H9 (cell line): Measurements from ENCODE around the gene CD80. TPM values are rescaled to one million over a fixed set of nuclear protein-coding genes. Genes with fewer than 3 reads are reported as not detected.
A peak's percentile ranks its signal among the peaks of the same experiment; 100 is the strongest.

Experiments
- DNase-seq: peaks from one replicate; pipeline ENCODE4 v3.0.0-alpha.2; 2017
- H2AFZ ChIP-seq: one replicate; pipeline ENCODE4 v1.6.1; 2013; ENCODE audit warnings: mild to moderate bottlenecking, low read length, control low read depth, moderate library complexity
- H2AK5ac ChIP-seq: 2 replicates; pipeline ENCODE4 v1.6.1; 2013; ENCODE audit warnings: low read length, control low read depth, mixed read lengths; ENCODE audit not compliant: insufficient read length
- H2BK120ac ChIP-seq: one replicate; pipeline ENCODE4 v1.6.1; 2013; ENCODE audit warnings: low read depth, mild to moderate bottlenecking, low read length, control low read depth, inconsistent platforms; ENCODE audit not compliant: poor library complexity, severe bottlenecking
- H2BK12ac ChIP-seq: 2 replicates; pipeline ENCODE4 v1.6.1; 2013; ENCODE audit warnings: low read length, control low read depth, mixed read lengths, low read depth; ENCODE audit not compliant: insufficient read length
- H2BK15ac ChIP-seq: 2 replicates; pipeline ENCODE4 v1.6.1; 2013; ENCODE audit warnings: low read depth, low read length, control low read depth
- H2BK20ac ChIP-seq: one replicate; pipeline ENCODE4 v1.6.1; 2013; ENCODE audit warnings: low read depth, mild to moderate bottlenecking, low read length, control low read depth, inconsistent platforms; ENCODE audit not compliant: poor library complexity, severe bottlenecking
- H2BK5ac ChIP-seq: 2 replicates; pipeline ENCODE4 v1.6.1; 2013; ENCODE audit warnings: low read length, control low read depth, mixed read lengths; ENCODE audit not compliant: insufficient read length
- H3K14ac ChIP-seq: 2 replicates; pipeline ENCODE4 v1.6.1; 2013; ENCODE audit warnings: low read length, control low read depth; ENCODE audit not compliant: insufficient read depth
- H3K18ac ChIP-seq: 2 replicates; pipeline ENCODE4 v1.6.1; 2013; ENCODE audit warnings: low read depth, mild to moderate bottlenecking, mixed read lengths, low read length, control low read depth; ENCODE audit not compliant: insufficient read length
- H3K23ac ChIP-seq: 2 replicates; pipeline ENCODE4 v1.6.1; 2013; ENCODE audit warnings: low read length, control low read depth, mixed read lengths, low read depth; ENCODE audit not compliant: insufficient read length
- H3K23me2 ChIP-seq: 2 replicates; pipeline ENCODE4 v1.6.1; 2013; ENCODE audit warnings: low read depth, mild to moderate bottlenecking, mixed read lengths, low read length, control low read depth; ENCODE audit not compliant: insufficient read length, poor library complexity, severe bottlenecking
- H3K27ac ChIP-seq: 2 replicates; pipeline ENCODE4 v1.5.1; 2013; ENCODE audit warnings: low read length, control low read depth, mixed read lengths, low read depth; ENCODE audit not compliant: insufficient read length
- H3K27me3 ChIP-seq: 2 replicates; pipeline ENCODE4 v1.6.1; 2013; ENCODE audit warnings: low read length, control low read depth, inconsistent platforms; ENCODE audit not compliant: insufficient read depth
- H3K4ac ChIP-seq: 2 replicates; pipeline ENCODE4 v1.6.1; 2013; ENCODE audit warnings: low read depth, mild to moderate bottlenecking, control low read depth, inconsistent platforms, low read length, moderate library complexity
- H3K4me1 ChIP-seq: 2 replicates; pipeline ENCODE4 v1.6.1; 2013; ENCODE audit warnings: low read length, control low read depth, inconsistent platforms; ENCODE audit not compliant: insufficient read depth
- H3K4me2 ChIP-seq: 2 replicates; pipeline ENCODE4 v1.6.1; 2013; ENCODE audit warnings: low read length, control low read depth, mixed read lengths; ENCODE audit not compliant: insufficient read length, insufficient read depth
- H3K56ac ChIP-seq: 2 replicates; pipeline ENCODE4 v1.6.1; 2013; ENCODE audit warnings: low read depth, mild to moderate bottlenecking, mixed read lengths, low read length, control low read depth; ENCODE audit not compliant: insufficient read length
- H3K79me1 ChIP-seq: 2 replicates; pipeline ENCODE4 v1.6.1; 2013; ENCODE audit warnings: low read depth, mild to moderate bottlenecking, moderate library complexity, low read length, control low read depth, inconsistent platforms; ENCODE audit not compliant: insufficient read depth, poor library complexity, severe bottlenecking
- H3K79me2 ChIP-seq: 2 replicates; pipeline ENCODE4 v1.6.1; 2013; ENCODE audit warnings: low read length, control low read depth, inconsistent platforms; ENCODE audit not compliant: insufficient read depth
- H3K9ac ChIP-seq: 2 replicates; pipeline ENCODE4 v1.6.1; 2013; ENCODE audit warnings: low read length, control low read depth, mixed read lengths; ENCODE audit not compliant: insufficient read length; ENCODE audit errors: extremely low read depth
- H3K9me3 ChIP-seq: one replicate; pipeline ENCODE4 v1.6.1; 2013; ENCODE audit warnings: low read depth, low read length, inconsistent platforms; ENCODE audit not compliant: control insufficient read depth
- H3T11ph ChIP-seq: one replicate; pipeline ENCODE4 v1.6.1; 2013; ENCODE audit warnings: mild to moderate bottlenecking, low read length, control low read depth, inconsistent platforms
- H4K20me1 ChIP-seq: one replicate; pipeline ENCODE4 v1.6.1; 2013; ENCODE audit not compliant: control insufficient read depth, insufficient read length, insufficient read depth
- H4K5ac ChIP-seq: 2 replicates; pipeline ENCODE4 v1.6.1; 2013; ENCODE audit warnings: low read depth, mild to moderate bottlenecking, mixed read lengths, low read length, control low read depth; ENCODE audit not compliant: insufficient read length
- H4K8ac ChIP-seq: replicated peaks from 2 replicates; pipeline ENCODE4 v1.6.1; 2013; ENCODE audit warnings: low read length, control low read depth, mixed read lengths, low read depth; ENCODE audit not compliant: insufficient read length
- H4K91ac ChIP-seq: 2 replicates; pipeline ENCODE4 v1.6.1; 2013; ENCODE audit warnings: low read depth, mild to moderate bottlenecking, moderate library complexity, mixed read lengths, low read length, control low read depth; ENCODE audit not compliant: insufficient read length
- H3K27ac Mint-ChIP-seq, 3 experiments: 2 replicates in 2 of 3; 3 replicates in 1 of 3; pipeline ENCODE4 v1.8.0; 2020 to 2021; ENCODE audit warnings: mixed read lengths in 3 of 3, mild to moderate bottlenecking in 1 of 3, moderate library complexity in 1 of 3
- H3K27me3 Mint-ChIP-seq: 2 replicates; pipeline ENCODE4 v1.8.0; 2021; ENCODE audit warnings: low read depth, mild to moderate bottlenecking, moderate library complexity, mixed read lengths
- H3K36me3 Mint-ChIP-seq, 3 experiments: 2 replicates in 2 of 3; 3 replicates in 1 of 3; pipeline ENCODE4 v1.8.0; 2020 to 2021; ENCODE audit warnings: low read depth in 3 of 3, mixed read lengths in 3 of 3; ENCODE audit not compliant: insufficient read depth in 1 of 3
- H3K4me1 Mint-ChIP-seq, 2 experiments: 2 replicates each; pipeline ENCODE4 v1.8.0; 2020; ENCODE audit warnings: mixed read lengths in 2 of 2
- H3K4me3 Mint-ChIP-seq, 2 experiments: 2 replicates in 1 of 2; 3 replicates in 1 of 2; pipeline ENCODE4 v1.8.0; 2020 to 2021; ENCODE audit warnings: mild to moderate bottlenecking in 2 of 2, mixed read lengths in 2 of 2, moderate library complexity in 1 of 2
- H3K9me3 Mint-ChIP-seq, 2 experiments: 2 replicates in 1 of 2; 3 replicates in 1 of 2; pipeline ENCODE4 v1.8.0; 2020; ENCODE audit warnings: mild to moderate bottlenecking in 2 of 2, mixed read lengths in 2 of 2, moderate library complexity in 1 of 2
- CTCF ChIP-seq: fragments of 200-600 bp; sonication (generic); conservative IDR thresholded peaks from 3 replicates; pipeline ENCODE4 v1.8.0; 2021; ENCODE audit warnings: antibody characterized with exemption, mild to moderate bottlenecking
- WGBS: extraction: QIAGEN DNeasy Blood & Tissue Kit; methylation state at CpG from one replicate; pipeline ENCODE4 v1.1.7; 2013; ENCODE audit warnings: missing lambda C conversion rate, low lambda C conversion rate, mixed read lengths; ENCODE audit not compliant: insufficient read length; ENCODE audit errors: extremely low coverage; 5-methylcytosine and 5-hydroxymethylcytosine counted together
- total RNA-seq: library from RNA; stranded (reverse); gene quantifications from 2 replicates; pipeline ENCODE4 v1.2.1, GENCODE V29; 2021

The CD80 gene
- total RNA-seq, 1 experiment from 2014 or later: not detected

DNA sequence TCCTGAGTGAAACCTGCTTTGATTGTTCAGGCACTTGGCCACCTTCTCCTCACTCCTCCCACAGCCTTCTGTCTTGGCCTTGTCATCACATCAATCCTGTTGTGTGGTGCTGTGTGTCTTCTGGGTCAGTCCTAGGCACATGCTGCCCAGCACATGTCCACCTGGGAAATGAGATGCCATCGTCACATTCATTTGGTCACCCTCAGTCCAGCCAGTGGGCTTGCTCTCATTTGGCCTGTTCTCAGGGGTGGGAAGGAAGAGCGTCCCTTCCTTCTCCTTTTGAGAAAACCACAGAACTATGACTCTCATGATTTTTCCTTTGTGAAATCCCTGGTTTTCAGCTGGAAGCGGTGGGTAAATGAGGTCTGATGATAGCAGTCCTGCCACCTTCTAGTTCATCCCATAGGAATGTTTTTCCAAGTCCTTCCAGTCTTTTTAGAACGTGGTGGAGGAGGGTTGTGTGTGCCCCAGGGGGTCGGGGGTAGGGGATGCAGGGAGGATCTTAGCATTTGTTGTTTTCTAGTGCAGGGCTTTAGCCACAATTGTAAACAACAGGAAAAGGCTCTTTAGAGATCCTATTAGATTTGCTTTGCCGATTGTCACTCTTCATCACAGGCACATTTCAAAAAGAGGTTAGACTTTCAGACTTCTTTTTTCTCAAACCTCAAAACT, 29.8 kb upstream of the CD80 start:
- Mint-ChIP-seq H3K36me3 (peaks cover 0 to 5% (median 2%) of the 10 kb centered on the region in 3 experiments; a peak in 5 of 7 replicates), H3K9me3 (peaks cover 6 to 13% of the 10 kb centered on the region in 2 experiments; a peak in 4 of 5 replicates), H3K4me3 (no peak overlapping the region), H3K27ac (peak overlapping the region in 1 of 3 experiments; percentile 10; a peak in 1 of 7 replicates), H3K4me1 (peaks cover 17 to 21% of the 10 kb centered on the region in 2 experiments), H3K27me3 (peaks cover 5% of the 10 kb centered on the region)
- H2BK20ac ChIP-seq: no peak overlapping the region
- H3K56ac ChIP-seq: no peak overlapping the region
- no peak overlapping the region for H3K9ac ChIP-seq
- H3K27ac ChIP-seq: no peak overlapping the region
- no peaks in the 10 kb centered on the region for H4K20me1 ChIP-seq
- H3K14ac ChIP-seq: no peak overlapping the region
- H3K79me1 ChIP-seq: no peaks in the 10 kb centered on the region
- no peak for DNase-seq
- H3K79me2 ChIP-seq: no peaks in the 10 kb centered on the region
- no peaks in the 10 kb centered on the region for H3K23me2 ChIP-seq
- H4K5ac ChIP-seq: no peak overlapping the region
- no peak overlapping the region for H3K4ac ChIP-seq
- no peak overlapping the region for H2BK12ac ChIP-seq
- no peak for TF ChIP-seq CTCF
- H2AFZ ChIP-seq: no peak overlapping the region
- no peak overlapping the region for H2BK5ac ChIP-seq
- no peak overlapping the region for H2BK15ac ChIP-seq
- H4K91ac ChIP-seq: no peak overlapping the region
- H3K9me3 ChIP-seq: no peaks in the 10 kb centered on the region
- H3K4me1 ChIP-seq: no peaks in the 10 kb centered on the region; the same call in 1 of the 2 replicates
- H3T11ph ChIP-seq: no peak overlapping the region
- no peak overlapping the region for H2BK120ac ChIP-seq
- H3K23ac ChIP-seq: no peak overlapping the region
- WGBS: no CpG with 5 or more reads among the region's 6 CpGs
- H3K27me3 ChIP-seq: no peaks in the 10 kb centered on the region
- no peak overlapping the region for H2AK5ac ChIP-seq
- no peak overlapping the region for H3K18ac ChIP-seq
- no peak overlapping the region for H4K8ac ChIP-seq
- no peak overlapping the region for H3K4me2 ChIP-seq
